Peyer's patch (tissue), 4 donors: Measurements from ENCODE around the gene ADPRS.

Experiments
- CTCF ChIP-seq, 6 experiments: fragments of 450-650 bp in 4 of 6; fragments of 200-600 bp in 2 of 6; sonication (generic) in 1 of 6; IDR thresholded peaks; one replicate each; pipeline ENCODE4 v1.5.1; 2017 to 2019; ENCODE audit warnings: antibody characterized with exemption in 6 of 6, mild to moderate bottlenecking in 3 of 6, moderate library complexity in 1 of 6
- POLR2A ChIP-seq, 2 donors: fragments of 450-650 bp; IDR thresholded peaks; one replicate each; pipeline ENCODE4 v1.5.1; 2017; ENCODE audit warnings: antibody characterized with exemption in 2 of 2, mild to moderate bottlenecking in 2 of 2, moderate library complexity in 2 of 2

GRCh38 chr1:36126005-36126716 lies 37.5 kb downstream of the ADPRS start:
- TF ChIP-seq CTCF (IDR thresholded peaks at IDR 0.05) (no peak), POLR2A (IDR thresholded peaks at IDR 0.05) (no peak)
